ENCODE measurements around the gene NPR3. TPM values are rescaled to one million over a fixed set of nuclear protein-coding genes. Genes with fewer than 3 reads are reported as not detected.

Gene NPR3
- total and polyA plus RNA-seq, 4 donors = 0.70 to 15.4 (median 2.2) TPM

DNA sequence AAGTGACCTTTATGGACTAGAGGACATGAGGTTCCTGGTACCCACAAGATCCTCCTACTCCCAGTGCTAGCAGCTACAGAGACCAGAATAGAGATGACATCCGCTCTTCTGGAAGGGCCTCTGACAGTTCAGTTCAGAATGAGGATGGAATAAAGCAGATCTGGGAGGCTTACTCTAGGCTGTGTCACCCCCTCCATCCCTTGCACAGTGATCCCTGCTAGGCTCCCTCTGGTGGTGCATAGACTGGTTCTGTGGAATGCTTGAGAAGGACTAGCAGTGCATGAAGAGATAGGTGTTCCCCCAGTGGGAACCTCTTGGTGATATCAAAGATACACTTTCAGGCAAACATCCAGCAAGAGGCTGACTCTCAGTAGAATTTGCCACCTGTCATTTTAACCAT, 83.0 kb downstream of the NPR3 start:
- Histone ChIP-seq H3K9ac (ENCODE audit: low read depth in 1 of 2, low read length in 2 of 2) (no peak overlapping the region), H3K4me1 (ENCODE audit: control insufficient read depth in 4 of 4, insufficient read depth in 4 of 4, low read length in 3 of 4) (no peaks in the 10 kb centered on the region), H3K9me3 (ENCODE audit: control insufficient read depth in 4 of 4, low read length in 3 of 4) (no peaks in the 10 kb centered on the region), H3K4me3 (ENCODE audit: low read depth in 1 of 3, low read length in 3 of 3) (no peak overlapping the region), H3K27me3 (ENCODE audit: control insufficient read depth in 4 of 4, insufficient read depth in 4 of 4, low read length in 3 of 4) (no peaks in the 10 kb centered on the region), H3K36me3 (ENCODE audit: control insufficient read depth in 4 of 4, insufficient read depth in 3 of 4, low read depth in 1 of 4, low read length in 3 of 4) (no peaks in the 10 kb centered on the region), H3K27ac (ENCODE audit: low read depth in 1 of 2, low read length in 2 of 2) (no peak overlapping the region)
- WGBS = 93% methylated on average over 1 of the region's 1 CpG
- no peak for DNase-seq (ENCODE audit: low spot score)
- TF ChIP-seq RXRA (IDR thresholded peaks at IDR 0.05) = no peak
- TF ChIP-seq, protein P1, sequence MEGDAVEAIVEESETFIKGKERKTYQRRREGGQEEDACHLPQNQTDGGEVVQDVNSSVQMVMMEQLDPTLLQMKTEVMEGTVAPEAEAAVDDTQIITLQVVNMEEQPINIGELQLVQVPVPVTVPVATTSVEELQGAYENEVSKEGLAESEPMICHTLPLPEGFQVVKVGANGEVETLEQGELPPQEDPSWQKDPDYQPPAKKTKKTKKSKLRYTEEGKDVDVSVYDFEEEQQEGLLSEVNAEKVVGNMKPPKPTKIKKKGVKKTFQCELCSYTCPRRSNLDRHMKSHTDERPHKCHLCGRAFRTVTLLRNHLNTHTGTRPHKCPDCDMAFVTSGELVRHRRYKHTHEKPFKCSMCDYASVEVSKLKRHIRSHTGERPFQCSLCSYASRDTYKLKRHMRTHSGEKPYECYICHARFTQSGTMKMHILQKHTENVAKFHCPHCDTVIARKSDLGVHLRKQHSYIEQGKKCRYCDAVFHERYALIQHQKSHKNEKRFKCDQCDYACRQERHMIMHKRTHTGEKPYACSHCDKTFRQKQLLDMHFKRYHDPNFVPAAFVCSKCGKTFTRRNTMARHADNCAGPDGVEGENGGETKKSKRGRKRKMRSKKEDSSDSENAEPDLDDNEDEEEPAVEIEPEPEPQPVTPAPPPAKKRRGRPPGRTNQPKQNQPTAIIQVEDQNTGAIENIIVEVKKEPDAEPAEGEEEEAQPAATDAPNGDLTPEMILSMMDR (IDR thresholded peaks at IDR 0.05; ENCODE audit: low read depth, low read length, missing input control) = peak; percentile 7
- TF ChIP-seq EGR1 (IDR thresholded peaks at IDR 0.05; ENCODE audit: low read depth in 2 of 2) = no peak
- TF ChIP-seq JUND (IDR thresholded peaks at IDR 0.05) = no peak
- no peak for TF ChIP-seq HNF4A (conservative IDR thresholded peaks at IDR 0.05)
- TF ChIP-seq TAF1 (conservative IDR thresholded peaks at IDR 0.05) = no peak
- peak; percentile 25 to 39 for TF ChIP-seq RAD21 (IDR thresholded peaks at IDR 0.05)
- no peak for TF ChIP-seq FOXA1 (IDR thresholded peaks at IDR 0.05)
- TF ChIP-seq, protein P2, sequence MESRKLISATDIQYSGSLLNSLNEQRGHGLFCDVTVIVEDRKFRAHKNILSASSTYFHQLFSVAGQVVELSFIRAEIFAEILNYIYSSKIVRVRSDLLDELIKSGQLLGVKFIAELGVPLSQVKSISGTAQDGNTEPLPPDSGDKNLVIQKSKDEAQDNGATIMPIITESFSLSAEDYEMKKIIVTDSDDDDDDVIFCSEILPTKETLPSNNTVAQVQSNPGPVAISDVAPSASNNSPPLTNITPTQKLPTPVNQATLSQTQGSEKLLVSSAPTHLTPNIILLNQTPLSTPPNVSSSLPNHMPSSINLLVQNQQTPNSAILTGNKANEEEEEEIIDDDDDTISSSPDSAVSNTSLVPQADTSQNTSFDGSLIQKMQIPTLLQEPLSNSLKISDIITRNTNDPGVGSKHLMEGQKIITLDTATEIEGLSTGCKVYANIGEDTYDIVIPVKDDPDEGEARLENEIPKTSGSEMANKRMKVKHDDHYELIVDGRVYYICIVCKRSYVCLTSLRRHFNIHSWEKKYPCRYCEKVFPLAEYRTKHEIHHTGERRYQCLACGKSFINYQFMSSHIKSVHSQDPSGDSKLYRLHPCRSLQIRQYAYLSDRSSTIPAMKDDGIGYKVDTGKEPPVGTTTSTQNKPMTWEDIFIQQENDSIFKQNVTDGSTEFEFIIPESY (IDR thresholded peaks at IDR 0.05) = no peak

DNA sequence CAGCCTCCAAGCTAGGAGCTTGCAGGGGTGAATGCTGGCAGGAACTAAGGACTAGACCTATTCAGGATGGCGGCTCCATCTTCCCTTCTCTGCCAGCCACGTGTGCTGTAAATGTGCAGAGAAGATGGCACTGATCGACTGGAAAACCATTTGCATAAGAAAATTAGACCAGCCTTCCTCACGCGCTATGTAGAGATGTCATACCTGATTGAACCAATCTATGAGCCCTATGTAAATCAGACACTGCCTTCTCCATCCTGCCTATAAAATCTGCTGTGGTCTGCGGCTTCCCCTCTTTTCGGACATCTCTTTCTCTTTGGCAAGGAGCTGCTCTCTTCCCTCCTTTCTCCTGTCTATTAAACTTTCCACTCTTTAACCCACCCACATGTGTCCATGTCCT, 91.6 kb downstream of the NPR3 start:
- TF ChIP-seq HNF4G (IDR thresholded peaks at IDR 0.05) (no peak), TAF1 (conservative IDR thresholded peaks at IDR 0.05) (no peak)
- TF ChIP-seq, protein P3, sequence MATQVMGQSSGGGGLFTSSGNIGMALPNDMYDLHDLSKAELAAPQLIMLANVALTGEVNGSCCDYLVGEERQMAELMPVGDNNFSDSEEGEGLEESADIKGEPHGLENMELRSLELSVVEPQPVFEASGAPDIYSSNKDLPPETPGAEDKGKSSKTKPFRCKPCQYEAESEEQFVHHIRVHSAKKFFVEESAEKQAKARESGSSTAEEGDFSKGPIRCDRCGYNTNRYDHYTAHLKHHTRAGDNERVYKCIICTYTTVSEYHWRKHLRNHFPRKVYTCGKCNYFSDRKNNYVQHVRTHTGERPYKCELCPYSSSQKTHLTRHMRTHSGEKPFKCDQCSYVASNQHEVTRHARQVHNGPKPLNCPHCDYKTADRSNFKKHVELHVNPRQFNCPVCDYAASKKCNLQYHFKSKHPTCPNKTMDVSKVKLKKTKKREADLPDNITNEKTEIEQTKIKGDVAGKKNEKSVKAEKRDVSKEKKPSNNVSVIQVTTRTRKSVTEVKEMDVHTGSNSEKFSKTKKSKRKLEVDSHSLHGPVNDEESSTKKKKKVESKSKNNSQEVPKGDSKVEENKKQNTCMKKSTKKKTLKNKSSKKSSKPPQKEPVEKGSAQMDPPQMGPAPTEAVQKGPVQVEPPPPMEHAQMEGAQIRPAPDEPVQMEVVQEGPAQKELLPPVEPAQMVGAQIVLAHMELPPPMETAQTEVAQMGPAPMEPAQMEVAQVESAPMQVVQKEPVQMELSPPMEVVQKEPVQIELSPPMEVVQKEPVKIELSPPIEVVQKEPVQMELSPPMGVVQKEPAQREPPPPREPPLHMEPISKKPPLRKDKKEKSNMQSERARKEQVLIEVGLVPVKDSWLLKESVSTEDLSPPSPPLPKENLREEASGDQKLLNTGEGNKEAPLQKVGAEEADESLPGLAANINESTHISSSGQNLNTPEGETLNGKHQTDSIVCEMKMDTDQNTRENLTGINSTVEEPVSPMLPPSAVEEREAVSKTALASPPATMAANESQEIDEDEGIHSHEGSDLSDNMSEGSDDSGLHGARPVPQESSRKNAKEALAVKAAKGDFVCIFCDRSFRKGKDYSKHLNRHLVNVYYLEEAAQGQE (IDR thresholded peaks at IDR 0.05) = no peak
- TF ChIP-seq, protein P2 (IDR thresholded peaks at IDR 0.05) = no peak
- H3K9me3 ChIP-seq (ENCODE audit: control insufficient read depth in 4 of 4, low read length in 3 of 4) = no peaks in the 10 kb centered on the region
- WGBS = 91% methylated on average over 7 of the region's 7 CpGs
- no peaks in the 10 kb centered on the region for H3K27me3 ChIP-seq (ENCODE audit: control insufficient read depth in 4 of 4, insufficient read depth in 4 of 4, low read length in 3 of 4)
- H3K4me1 ChIP-seq (ENCODE audit: control insufficient read depth in 4 of 4, insufficient read depth in 4 of 4, low read length in 3 of 4) = no peaks in the 10 kb centered on the region
- no peak overlapping the region for H3K9ac ChIP-seq (ENCODE audit: low read depth in 1 of 2, low read length in 2 of 2)
- H3K36me3 ChIP-seq (ENCODE audit: control insufficient read depth in 4 of 4, insufficient read depth in 3 of 4, low read depth in 1 of 4, low read length in 3 of 4) = no peaks in the 10 kb centered on the region
- H3K4me3 ChIP-seq (ENCODE audit: low read depth in 1 of 3, low read length in 3 of 3) = no peak overlapping the region
- no peak for DNase-seq (ENCODE audit: low spot score)
- no peak overlapping the region for H3K27ac ChIP-seq (ENCODE audit: low read depth in 1 of 2, low read length in 2 of 2)

Data from liver (tissue), 9 donors.